Hippocampal formation (tissue), 2 donors: Measurements from ENCODE around the gene SLX9.
"Not testable (repeated sequence)": the region's sequence is repeated elsewhere in the genome, so short reads cannot be mapped to it uniquely, and the experiment has no call there.

Experiments
- DNase-seq, 2 donors: peaks; one replicate each; lab custom pipeline; 2025; lab: John Stamatoyannopoulos, UW

Gene SLX9

GRCh38 chr21:44902268-44903049, 37.4 kb upstream of the SLX9 start:
- DNase-seq: no peak

GRCh38 chr21:44903050-44903685, 36.7 kb upstream of the SLX9 start:
- no peak for DNase-seq

- DNase-seq: no peak
Observed at GRCh38 chr21:44903689-44904088, 36.1 kb upstream of the SLX9 start.

- no peak for DNase-seq
Observed at GRCh38 chr21:44904141-44904923, 35.5 kb upstream of the SLX9 start.

GRCh38 chr21:44905016-44905727, 34.7 kb upstream of the SLX9 start:
- DNase-seq: no peak

- no peak for DNase-seq
Observed at GRCh38 chr21:44905728-44906090, 34.1 kb upstream of the SLX9 start.

GRCh38 chr21:44907225-44907965, 32.4 kb upstream of the SLX9 start:
- DNase-seq: no peak

- DNase-seq: no peak
Observed at GRCh38 chr21:44907966-44908895, 31.6 kb upstream of the SLX9 start.

GRCh38 chr21:44908908-44909307, 30.9 kb upstream of the SLX9 start:
- DNase-seq: no peak

GRCh38 chr21:44909719-44910118, 30.1 kb upstream of the SLX9 start:
- DNase-seq: no peak

- DNase-seq: no peak
Observed at GRCh38 chr21:44910229-44911067, 29.4 kb upstream of the SLX9 start.

- DNase-seq: no peak
Observed at GRCh38 chr21:44911068-44911383, 28.8 kb upstream of the SLX9 start.

- DNase-seq: peak in 1 of 2 donors; percentile 70
Observed at GRCh38 chr21:44911384-44912157, 28.3 kb upstream of the SLX9 start.

- DNase-seq: no peak
Observed at GRCh38 chr21:44912158-44912473, 27.7 kb upstream of the SLX9 start.

GRCh38 chr21:44912506-44913412, 27.1 kb upstream of the SLX9 start:
- DNase-seq: not testable (repeated sequence)

- DNase-seq: no peak
Observed at GRCh38 chr21:44913425-44914175, 26.2 kb upstream of the SLX9 start.
